ENCODE results near the gene PLCG2. TPM values are rescaled to one million over a fixed set of nuclear protein-coding genes. Genes with fewer than 3 reads are reported as not detected.

The PLCG2 gene
- polyA plus RNA-seq, 3 donors: 19.5 to 47.4 (median 35.5) TPM

GRCh38 chr16:81918927-81919326 is 139.8 kb downstream of the PLCG2 start:
- Mint-ChIP-seq H3K4me3 (no peak overlapping the region), H3K27ac (no peak overlapping the region), H3K4me1 (no peaks in the 10 kb centered on the region), H3K36me3 (peaks cover 88 to 92% of the 10 kb centered on the region in 2 donors), H3K27me3 (ENCODE audit: low read depth in 3 of 3) (peaks cover 0 to 2% (median 0%) of the 10 kb centered on the region in 3 donors), H3K9me3 (no peaks in the 10 kb centered on the region)
- Histone ChIP-seq H3K4me1 (ENCODE audit: control insufficient read depth in 1 of 2, insufficient read depth in 2 of 2, low read length in 2 of 2) (no peaks in the 10 kb centered on the region), H3K27ac (ENCODE audit: low read depth in 1 of 2, low read length in 2 of 2) (no peak overlapping the region), H3K4me3 (replicated peaks in 1 of 3; ENCODE audit: low read depth in 2 of 3, low read length in 3 of 3) (no peak overlapping the region), H3K36me3 (replicated peaks in 1 of 2; ENCODE audit: control insufficient read depth in 1 of 2, insufficient read depth in 2 of 2, low read length in 2 of 2) (peaks cover 79 to 97% of the 10 kb centered on the region in 2 donors), H4K20me1 (ENCODE audit: insufficient read depth, low read length) (peaks cover 11% of the 10 kb centered on the region), H2AFZ (ENCODE audit: insufficient read depth, low read depth, low read length, poor library complexity, severe bottlenecking) (no peak overlapping the region), H3K9me3 (replicated peaks in 1 of 2; ENCODE audit: control insufficient read depth in 1 of 2, insufficient read depth in 1 of 2, low read length in 2 of 2) (no peaks in the 10 kb centered on the region), H3K79me2 (ENCODE audit: insufficient read depth, low read length) (no peaks in the 10 kb centered on the region), H3K27me3 (ENCODE audit: control insufficient read depth in 2 of 2, insufficient read depth in 2 of 2, low read length in 2 of 2) (no peaks in the 10 kb centered on the region), H3K9ac (ENCODE audit: insufficient read depth, low read length, poor library complexity, severe bottlenecking) (no peak overlapping the region), H3K4me2 (replicated peaks; ENCODE audit: extremely low read depth, low read length, poor library complexity, severe bottlenecking) (no peak overlapping the region)
- WGBS (ENCODE audit: insufficient coverage): no CpG with 5 or more reads among the region's 2 CpGs
- no peak for TF ChIP-seq CTCF (IDR thresholded peaks at IDR 0.05)
- no peak for DNase-seq
- intact Hi-C loops (cut with micrococcal nuclease): no loop called here

- no peaks in the 10 kb centered on the region for H3K9me3 Mint-ChIP-seq
- H3K9me3 ChIP-seq (replicated peaks in 1 of 2; ENCODE audit: control insufficient read depth in 1 of 2, insufficient read depth in 1 of 2, low read length in 2 of 2): no peaks in the 10 kb centered on the region
- no peak overlapping the region for H2AFZ ChIP-seq (ENCODE audit: insufficient read depth, low read depth, low read length, poor library complexity, severe bottlenecking)
- WGBS (ENCODE audit: insufficient coverage): 93% methylated on average over 4 of the region's 4 CpGs
- H3K9ac ChIP-seq (ENCODE audit: insufficient read depth, low read length, poor library complexity, severe bottlenecking): no peak overlapping the region
- TF ChIP-seq CTCF (IDR thresholded peaks at IDR 0.05): no peak
- H3K4me1 Mint-ChIP-seq: no peaks in the 10 kb centered on the region
- H3K79me2 ChIP-seq (ENCODE audit: insufficient read depth, low read length): no peaks in the 10 kb centered on the region
- no peak overlapping the region for H3K4me3 Mint-ChIP-seq
- peaks cover 87 to 92% of the 10 kb centered on the region in 2 donors for H3K36me3 Mint-ChIP-seq
- no peaks in the 10 kb centered on the region for H3K27me3 ChIP-seq (ENCODE audit: control insufficient read depth in 2 of 2, insufficient read depth in 2 of 2, low read length in 2 of 2)
- peak overlapping the region in 2 of 7 donors; percentile 10 to 37 for H3K27ac Mint-ChIP-seq
- H3K4me1 ChIP-seq (ENCODE audit: control insufficient read depth in 1 of 2, insufficient read depth in 2 of 2, low read length in 2 of 2): no peaks in the 10 kb centered on the region
- no peak for DNase-seq
- H3K4me3 ChIP-seq (replicated peaks in 1 of 3; ENCODE audit: low read depth in 2 of 3, low read length in 3 of 3): no peak overlapping the region
- H3K4me2 ChIP-seq (replicated peaks; ENCODE audit: extremely low read depth, low read length, poor library complexity, severe bottlenecking): no peak overlapping the region
- H4K20me1 ChIP-seq (ENCODE audit: insufficient read depth, low read length): no peaks in the 10 kb centered on the region
- no peak overlapping the region for H3K27ac ChIP-seq (ENCODE audit: low read depth in 1 of 2, low read length in 2 of 2)
- peaks cover 0 to 2% (median 0%) of the 10 kb centered on the region in 3 donors for H3K27me3 Mint-ChIP-seq (ENCODE audit: low read depth in 3 of 3)
- H3K36me3 ChIP-seq (replicated peaks in 1 of 2; ENCODE audit: control insufficient read depth in 1 of 2, insufficient read depth in 2 of 2, low read length in 2 of 2): peaks cover 77 to 97% of the 10 kb centered on the region in 2 donors
- intact Hi-C loops (cut with micrococcal nuclease): no loop called here
These were observed 141.4 kb downstream of the PLCG2 start for GRCh38 chr16:81920498-81920897.

Data from CD14-positive monocyte (primary cell).